Mesothelial cell of epicardium (in vitro differentiated cells): ENCODE results near the gene ARAF. TPM values are rescaled to one million over a fixed set of nuclear protein-coding genes. Genes with fewer than 3 reads are reported as not detected.

Experiments
- DNase-seq, 2 experiments: peaks; one replicate each; pipeline ENCODE4 v3.0.0; 2021; ENCODE audit warnings: low spot score in 2 of 2; ENCODE audit not compliant: unreplicated experiment in 2 of 2
- H3K27ac Mint-ChIP-seq: 2 replicates; pipeline ENCODE4 v1.8.0; 2021; ENCODE audit warnings: mixed read lengths
- H3K27me3 Mint-ChIP-seq: 2 replicates; pipeline ENCODE4 v1.8.0; 2021; ENCODE audit warnings: low read depth, mixed read lengths
- H3K36me3 Mint-ChIP-seq: 2 replicates; pipeline ENCODE4 v1.8.0; 2021; ENCODE audit warnings: mixed read lengths
- H3K4me1 Mint-ChIP-seq: 2 replicates; pipeline ENCODE4 v1.8.0; 2021; ENCODE audit warnings: mixed read lengths
- H3K4me3 Mint-ChIP-seq: 2 replicates; pipeline ENCODE4 v1.8.0; 2021; ENCODE audit warnings: mild to moderate bottlenecking, moderate library complexity, mixed read lengths
- H3K9me3 Mint-ChIP-seq: 2 replicates; pipeline ENCODE4 v1.8.0; 2021; ENCODE audit warnings: mixed read lengths
- total RNA-seq: library from RNA; stranded (reverse); gene quantifications from 3 replicates; pipeline ENCODE4 v1.2.1, GENCODE V29; 2021
- TF ChIP-seq, protein P1 (sequence below): fragments of 200-600 bp; sonication (generic); IDR thresholded peaks from one replicate; pipeline ENCODE4 v1.5.0; 2021; ENCODE audit warnings: antibody characterized with exemption; ENCODE audit not compliant: unreplicated experiment

The ARAF gene
- total RNA-seq, 1 donor from 2014 or later = 68.5 TPM

DNA sequence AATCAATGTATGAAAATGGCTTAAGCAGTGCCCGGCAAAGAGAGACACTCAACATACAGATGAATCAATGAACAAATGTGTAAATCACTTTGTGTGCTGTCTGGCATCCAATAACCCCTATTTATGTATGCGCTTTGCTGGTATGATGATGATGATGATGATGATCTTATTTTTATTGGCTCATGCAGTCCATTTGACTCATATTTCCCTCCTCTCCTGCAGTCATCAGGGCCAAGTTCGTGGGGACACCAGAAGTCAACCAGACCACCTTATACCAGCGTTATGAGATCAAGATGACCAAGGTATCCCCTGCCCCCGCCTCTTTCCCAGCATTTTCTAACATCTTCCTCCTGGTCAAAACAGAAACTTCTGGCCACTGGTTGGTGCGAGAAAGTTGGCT lies 23.7 kb downstream of the ARAF start:
- Mint-ChIP-seq H3K27ac (no peak overlapping the region), H3K4me3 (no peak overlapping the region), H3K4me1 (peaks cover 11% of the 10 kb centered on the region), H3K9me3 (peaks cover 3% of the 10 kb centered on the region), H3K27me3 (no peaks in the 10 kb centered on the region), H3K36me3 (peaks cover 2% of the 10 kb centered on the region)
- peak in 1 of 2 experiments; percentile 5 for DNase-seq
- TF ChIP-seq, protein P1, sequence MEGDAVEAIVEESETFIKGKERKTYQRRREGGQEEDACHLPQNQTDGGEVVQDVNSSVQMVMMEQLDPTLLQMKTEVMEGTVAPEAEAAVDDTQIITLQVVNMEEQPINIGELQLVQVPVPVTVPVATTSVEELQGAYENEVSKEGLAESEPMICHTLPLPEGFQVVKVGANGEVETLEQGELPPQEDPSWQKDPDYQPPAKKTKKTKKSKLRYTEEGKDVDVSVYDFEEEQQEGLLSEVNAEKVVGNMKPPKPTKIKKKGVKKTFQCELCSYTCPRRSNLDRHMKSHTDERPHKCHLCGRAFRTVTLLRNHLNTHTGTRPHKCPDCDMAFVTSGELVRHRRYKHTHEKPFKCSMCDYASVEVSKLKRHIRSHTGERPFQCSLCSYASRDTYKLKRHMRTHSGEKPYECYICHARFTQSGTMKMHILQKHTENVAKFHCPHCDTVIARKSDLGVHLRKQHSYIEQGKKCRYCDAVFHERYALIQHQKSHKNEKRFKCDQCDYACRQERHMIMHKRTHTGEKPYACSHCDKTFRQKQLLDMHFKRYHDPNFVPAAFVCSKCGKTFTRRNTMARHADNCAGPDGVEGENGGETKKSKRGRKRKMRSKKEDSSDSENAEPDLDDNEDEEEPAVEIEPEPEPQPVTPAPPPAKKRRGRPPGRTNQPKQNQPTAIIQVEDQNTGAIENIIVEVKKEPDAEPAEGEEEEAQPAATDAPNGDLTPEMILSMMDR = no peak

DNA sequence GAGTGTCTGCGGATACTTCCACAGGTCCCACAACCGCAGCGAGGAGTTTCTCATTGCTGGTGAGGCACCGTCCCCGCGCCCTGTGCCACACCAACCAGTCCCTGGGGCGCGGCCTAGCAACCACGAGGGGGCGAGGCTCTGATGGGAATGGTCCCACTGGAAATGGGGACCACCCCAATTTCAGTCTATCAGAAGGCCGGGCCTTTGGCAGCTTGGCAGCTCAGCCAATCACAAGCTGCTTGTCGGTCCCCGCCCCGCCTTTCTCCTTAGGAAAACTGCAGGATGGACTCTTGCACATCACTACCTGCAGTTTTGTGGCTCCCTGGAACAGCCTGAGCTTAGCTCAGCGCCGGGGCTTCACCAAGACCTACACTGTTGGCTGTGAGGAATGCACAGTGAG lies 24.3 kb downstream of the ARAF start:
- H3K27ac Mint-ChIP-seq = no peak overlapping the region

GRCh38 chrX:47586043-47586787 lies 25.2 kb downstream of the ARAF start:
- Mint-ChIP-seq H3K9me3 (peaks cover 6% of the 10 kb centered on the region), H3K4me3 (no peak overlapping the region), H3K4me1 (peaks cover 11% of the 10 kb centered on the region), H3K27me3 (peaks cover 5% of the 10 kb centered on the region), H3K36me3 (peaks cover 2% of the 10 kb centered on the region), H3K27ac (no peak overlapping the region)
- TF ChIP-seq, protein P1 = no peak
- peak in 1 of 2 experiments; percentile 19 for DNase-seq

More for the DNA sequence above, 24.3 kb downstream of the ARAF start:
- TF ChIP-seq, protein P1 = no peak
- DNase-seq = peak in 1 of 2 experiments; percentile 36
- peaks cover 11% of the 10 kb centered on the region for H3K4me1 Mint-ChIP-seq
- peaks cover 5% of the 10 kb centered on the region for H3K27me3 Mint-ChIP-seq
- peaks cover 5% of the 10 kb centered on the region for H3K9me3 Mint-ChIP-seq
- peaks cover 2% of the 10 kb centered on the region for H3K36me3 Mint-ChIP-seq
- H3K4me3 Mint-ChIP-seq = no peak overlapping the region

DNA sequence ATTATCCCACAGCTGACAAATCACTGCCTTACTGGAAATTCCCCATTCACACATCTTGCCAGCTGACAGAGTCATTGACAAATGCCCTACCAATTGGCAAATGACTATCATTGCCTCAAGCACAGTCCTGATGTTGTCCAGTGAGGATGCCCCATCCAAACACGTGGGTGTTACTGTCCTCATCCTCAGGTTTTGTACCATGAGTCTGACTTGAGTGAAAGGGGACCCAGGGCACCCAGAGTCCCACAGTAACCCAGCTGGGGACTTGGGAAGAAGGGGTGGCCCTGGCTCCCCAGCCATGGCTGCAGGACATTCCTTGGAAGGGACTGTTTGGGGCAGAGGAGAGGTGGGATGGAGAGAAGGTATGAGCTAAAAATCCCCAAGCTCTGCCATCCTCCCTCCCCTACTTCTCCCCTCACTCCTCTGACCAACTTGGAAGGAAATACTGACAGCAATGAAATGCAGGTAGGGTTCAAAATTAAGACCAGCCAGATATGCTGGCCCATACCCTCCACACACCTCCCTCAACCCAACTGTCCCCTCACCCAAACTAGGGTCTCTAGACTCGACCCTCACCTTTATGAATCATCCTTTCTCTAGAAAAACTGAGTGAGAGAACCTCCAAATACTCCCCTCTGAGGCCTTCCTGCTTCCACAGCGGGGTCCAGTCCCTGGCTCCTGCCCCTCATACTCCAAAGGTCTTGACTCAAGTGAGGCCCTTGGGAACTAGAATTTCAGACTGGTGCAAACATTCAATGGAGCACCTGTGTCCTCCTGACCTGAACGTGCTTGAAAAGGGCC lies 26.3 kb downstream of the ARAF start:
- Mint-ChIP-seq H3K4me3 (no peak overlapping the region), H3K9me3 (peaks cover 6% of the 10 kb centered on the region), H3K4me1 (peaks cover 7% of the 10 kb centered on the region), H3K27me3 (peaks cover 5% of the 10 kb centered on the region), H3K27ac (no peak overlapping the region), H3K36me3 (peaks cover 2% of the 10 kb centered on the region)
- peak in 1 of 2 experiments; percentile 5 for DNase-seq
- TF ChIP-seq, protein P1 = no peak

DNA sequence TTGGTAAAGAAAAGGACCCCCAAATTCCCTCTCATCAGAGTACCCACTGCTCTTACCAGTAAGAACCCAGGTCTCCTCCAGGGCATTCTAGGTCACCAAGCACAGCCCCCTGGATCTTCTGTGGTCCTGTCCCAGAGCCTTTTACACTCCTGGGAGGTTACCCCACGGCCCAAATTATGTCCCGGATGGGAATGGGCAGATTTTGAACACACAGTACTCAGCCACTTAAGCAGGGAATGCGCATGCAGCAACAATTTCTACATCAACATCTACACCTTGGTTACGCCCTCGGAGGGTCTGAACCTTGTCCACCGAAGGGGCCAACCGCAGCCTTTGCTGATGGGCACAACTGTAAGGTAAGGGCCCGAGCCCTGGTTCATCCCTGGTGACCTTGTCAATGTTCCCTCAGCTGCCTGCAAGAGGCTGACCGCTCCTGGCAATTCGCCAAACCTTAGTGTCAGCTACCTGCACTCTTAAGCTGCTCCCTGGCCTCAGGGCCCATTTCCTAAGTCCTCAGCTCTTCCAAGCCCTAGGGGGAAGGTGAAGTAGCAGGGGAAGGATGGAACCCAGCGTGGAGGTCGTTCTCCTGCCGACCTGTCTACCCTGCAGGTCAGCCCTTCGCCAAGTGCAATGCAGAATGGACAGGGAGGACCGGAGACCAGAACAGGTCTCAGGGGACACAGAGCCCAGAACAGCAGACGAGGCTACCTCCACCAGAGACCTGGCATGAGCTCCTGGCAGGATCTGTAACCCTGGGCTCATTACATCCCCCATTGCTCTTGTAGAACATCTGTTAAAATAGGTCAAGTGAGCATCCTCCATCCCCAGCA lies 27.1 kb downstream of the ARAF start:
- Mint-ChIP-seq H3K27ac (no peak overlapping the region), H3K4me3 (no peak overlapping the region), H3K4me1 (peaks cover 7% of the 10 kb centered on the region), H3K36me3 (peaks cover 2% of the 10 kb centered on the region), H3K9me3 (peaks cover 6% of the 10 kb centered on the region), H3K27me3 (peaks cover 5% of the 10 kb centered on the region)
- TF ChIP-seq, protein P1 = no peak
- no peak for DNase-seq
